ENCODE measurements around the gene KCNG4.

The KCNG4 gene

GRCh38 chr16:84253173-84253572, 13.4 kb upstream of the KCNG4 start:
- Mint-ChIP-seq H3K4me1 (peaks cover 30% of the 10 kb centered on the region), H3K9me3 (peaks cover 10% of the 10 kb centered on the region), H3K4me3 (no peak overlapping the region), H3K27me3 (ENCODE audit: low read depth, poor library complexity) (peaks cover 15% of the 10 kb centered on the region), H3K27ac (no peak overlapping the region), H3K36me3 (ENCODE audit: low read depth) (no peaks in the 10 kb centered on the region)
- TF ChIP-seq, protein P1, sequence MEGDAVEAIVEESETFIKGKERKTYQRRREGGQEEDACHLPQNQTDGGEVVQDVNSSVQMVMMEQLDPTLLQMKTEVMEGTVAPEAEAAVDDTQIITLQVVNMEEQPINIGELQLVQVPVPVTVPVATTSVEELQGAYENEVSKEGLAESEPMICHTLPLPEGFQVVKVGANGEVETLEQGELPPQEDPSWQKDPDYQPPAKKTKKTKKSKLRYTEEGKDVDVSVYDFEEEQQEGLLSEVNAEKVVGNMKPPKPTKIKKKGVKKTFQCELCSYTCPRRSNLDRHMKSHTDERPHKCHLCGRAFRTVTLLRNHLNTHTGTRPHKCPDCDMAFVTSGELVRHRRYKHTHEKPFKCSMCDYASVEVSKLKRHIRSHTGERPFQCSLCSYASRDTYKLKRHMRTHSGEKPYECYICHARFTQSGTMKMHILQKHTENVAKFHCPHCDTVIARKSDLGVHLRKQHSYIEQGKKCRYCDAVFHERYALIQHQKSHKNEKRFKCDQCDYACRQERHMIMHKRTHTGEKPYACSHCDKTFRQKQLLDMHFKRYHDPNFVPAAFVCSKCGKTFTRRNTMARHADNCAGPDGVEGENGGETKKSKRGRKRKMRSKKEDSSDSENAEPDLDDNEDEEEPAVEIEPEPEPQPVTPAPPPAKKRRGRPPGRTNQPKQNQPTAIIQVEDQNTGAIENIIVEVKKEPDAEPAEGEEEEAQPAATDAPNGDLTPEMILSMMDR (IDR thresholded peaks at IDR 0.05), result no peak
- no peak for DNase-seq

DNA sequence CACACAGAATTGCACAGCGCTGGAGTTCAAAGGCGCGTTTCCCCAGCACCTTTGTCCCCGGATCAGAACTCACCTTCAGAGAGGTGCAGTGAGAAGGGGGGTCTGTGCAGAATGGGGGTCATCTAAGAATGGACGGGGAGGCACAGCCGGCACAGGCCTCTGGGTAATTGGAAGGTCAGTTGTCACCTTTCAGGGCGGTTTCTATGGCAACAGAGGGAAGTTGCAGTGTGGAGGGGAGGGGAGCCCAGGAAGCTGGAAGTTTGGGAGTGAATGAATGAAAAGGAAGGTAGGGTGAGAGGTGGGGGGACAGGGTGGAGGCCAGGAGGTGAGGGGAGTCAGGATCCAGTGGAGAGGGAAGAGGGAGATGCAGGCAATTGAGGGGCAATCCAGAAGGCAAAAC, 12.4 kb upstream of the KCNG4 start:
- Mint-ChIP-seq H3K27ac (no peak overlapping the region), H3K9me3 (peaks cover 10% of the 10 kb centered on the region), H3K36me3 (ENCODE audit: low read depth) (no peaks in the 10 kb centered on the region), H3K4me3 (no peak overlapping the region), H3K4me1 (peaks cover 35% of the 10 kb centered on the region), H3K27me3 (ENCODE audit: low read depth, poor library complexity) (peaks cover 19% of the 10 kb centered on the region)
- DNase-seq, result no peak
- TF ChIP-seq, protein P1 (IDR thresholded peaks at IDR 0.05), result no peak

- H3K27ac Mint-ChIP-seq, result no peak overlapping the region
- H3K27me3 Mint-ChIP-seq (ENCODE audit: low read depth, poor library complexity), result peaks cover 16% of the 10 kb centered on the region
- DNase-seq, result no peak
- peaks cover 13% of the 10 kb centered on the region for H3K9me3 Mint-ChIP-seq
- no peaks in the 10 kb centered on the region for H3K36me3 Mint-ChIP-seq (ENCODE audit: low read depth)
- H3K4me1 Mint-ChIP-seq, result peaks cover 39% of the 10 kb centered on the region
- TF ChIP-seq, protein P1 (IDR thresholded peaks at IDR 0.05), result no peak
- H3K4me3 Mint-ChIP-seq, result no peak overlapping the region
These were observed 8.0 kb upstream of the KCNG4 start for GRCh38 chr16:84247844-84248243.

GRCh38 chr16:84247331-84247730, 7.5 kb upstream of the KCNG4 start:
- H3K4me3 Mint-ChIP-seq, result no peak overlapping the region
- TF ChIP-seq, protein P1 (IDR thresholded peaks at IDR 0.05), result no peak
- no peak overlapping the region for H3K27ac Mint-ChIP-seq
- H3K4me1 Mint-ChIP-seq, result peaks cover 34% of the 10 kb centered on the region
- H3K9me3 Mint-ChIP-seq, result peaks cover 13% of the 10 kb centered on the region
- H3K36me3 Mint-ChIP-seq (ENCODE audit: low read depth), result no peaks in the 10 kb centered on the region
- peaks cover 19% of the 10 kb centered on the region for H3K27me3 Mint-ChIP-seq (ENCODE audit: low read depth, poor library complexity)
- no peak for DNase-seq

DNA sequence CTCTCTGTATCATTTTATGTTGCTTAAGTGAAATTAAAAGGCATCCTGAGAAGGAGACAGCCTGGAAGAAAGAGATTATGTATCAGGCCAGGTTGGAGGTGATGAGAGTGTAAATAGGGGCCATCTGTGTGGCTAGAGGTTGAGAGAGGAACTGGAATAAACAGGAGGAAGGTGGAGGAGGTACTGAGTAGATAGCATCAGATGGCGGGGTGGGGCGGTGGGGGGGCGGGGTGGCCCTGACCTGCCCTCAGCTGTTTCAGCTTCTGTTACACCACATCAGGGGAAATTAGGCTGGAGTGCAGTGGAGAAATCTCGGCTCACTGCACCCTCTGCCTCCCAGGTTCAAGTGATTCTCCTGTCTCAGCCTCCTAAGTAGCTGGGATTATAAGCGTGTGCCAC, 6.9 kb upstream of the KCNG4 start:
- H3K27ac Mint-ChIP-seq, result no peak overlapping the region
- H3K4me1 Mint-ChIP-seq, result peaks cover 27% of the 10 kb centered on the region
- no peak for DNase-seq
- no peak overlapping the region for H3K4me3 Mint-ChIP-seq
- no peaks in the 10 kb centered on the region for H3K36me3 Mint-ChIP-seq (ENCODE audit: low read depth)
- TF ChIP-seq, protein P1 (IDR thresholded peaks at IDR 0.05), result no peak
- H3K27me3 Mint-ChIP-seq (ENCODE audit: low read depth, poor library complexity), result peaks cover 15% of the 10 kb centered on the region
- H3K9me3 Mint-ChIP-seq, result peaks cover 13% of the 10 kb centered on the region

GRCh38 chr16:84245956-84246678, 6.3 kb upstream of the KCNG4 start:
- no peak for DNase-seq
- H3K4me3 Mint-ChIP-seq, result no peak overlapping the region
- peak overlapping the region; percentile 57 for H3K27ac Mint-ChIP-seq
- peaks cover 22% of the 10 kb centered on the region for H3K4me1 Mint-ChIP-seq
- H3K27me3 Mint-ChIP-seq (ENCODE audit: low read depth, poor library complexity), result peaks cover 13% of the 10 kb centered on the region
- H3K9me3 Mint-ChIP-seq, result peaks cover 13% of the 10 kb centered on the region
- TF ChIP-seq, protein P1 (IDR thresholded peaks at IDR 0.05), result no peak
- no peaks in the 10 kb centered on the region for H3K36me3 Mint-ChIP-seq (ENCODE audit: low read depth)
